C4-2B (cell line): Measurements from ENCODE around the gene HPS3.
A peak's percentile ranks its signal among the peaks of the same experiment; 100 is the strongest.

Experiments
- H3K27ac ChIP-seq: fragments of 450-650 bp; 2 replicates; pipeline ENCODE4 v1.5.1; 2017
- CTCF ChIP-seq: fragments of 450-650 bp; conservative IDR thresholded peaks from 2 replicates; pipeline ENCODE4 v1.5.1; 2017; ENCODE audit warnings: mild to moderate bottlenecking
- ZFX ChIP-seq: fragments of 450-650 bp; IDR thresholded peaks from 2 replicates; pipeline ENCODE4 v1.6.1; 2017

HPS3 gene

DNA sequence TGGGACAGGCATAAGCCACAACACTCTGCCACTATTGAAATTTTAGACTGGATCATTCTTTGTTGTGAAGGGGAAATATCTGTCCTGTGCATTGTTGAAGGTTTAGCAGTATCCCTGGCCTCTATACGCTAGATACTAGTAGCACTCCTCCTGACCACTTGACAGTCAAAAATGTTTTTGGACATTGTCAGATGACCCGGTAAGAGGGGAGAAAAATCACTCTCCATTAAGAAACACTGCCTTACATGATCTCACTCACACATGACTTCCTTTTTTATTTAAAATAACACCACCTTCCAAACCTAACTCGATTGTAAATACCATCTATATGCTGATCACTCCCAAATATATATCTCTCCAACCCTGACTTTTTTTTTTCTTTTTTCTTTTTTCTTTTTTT is 27.8 kb upstream of the HPS3 start:
- no peak overlapping the region for H3K27ac ChIP-seq
- TF ChIP-seq ZFX (no peak), CTCF (no peak)

GRCh38 chr3:149104484-149104883 is 25.0 kb upstream of the HPS3 start:
- TF ChIP-seq ZFX: no peak
- no peak for TF ChIP-seq CTCF
- H3K27ac ChIP-seq: no peak overlapping the region

- TF ChIP-seq ZFX: no peak
- no peak for TF ChIP-seq CTCF
- H3K27ac ChIP-seq: no peak overlapping the region
Measured at GRCh38 chr3:149114458-149114857, 15.0 kb upstream of the HPS3 start.

- no peak overlapping the region for H3K27ac ChIP-seq
- no peak for TF ChIP-seq ZFX
- TF ChIP-seq CTCF: no peak
Measured at GRCh38 chr3:149115114-149115513, 14.3 kb upstream of the HPS3 start.

- TF ChIP-seq CTCF (no peak), ZFX (no peak)
- H3K27ac ChIP-seq: no peak overlapping the region
Measured at GRCh38 chr3:149118724-149119123, 10.7 kb upstream of the HPS3 start.

GRCh38 chr3:149119466-149119865 is 10.0 kb upstream of the HPS3 start:
- TF ChIP-seq ZFX (no peak), CTCF (no peak)
- no peak overlapping the region for H3K27ac ChIP-seq

DNA sequence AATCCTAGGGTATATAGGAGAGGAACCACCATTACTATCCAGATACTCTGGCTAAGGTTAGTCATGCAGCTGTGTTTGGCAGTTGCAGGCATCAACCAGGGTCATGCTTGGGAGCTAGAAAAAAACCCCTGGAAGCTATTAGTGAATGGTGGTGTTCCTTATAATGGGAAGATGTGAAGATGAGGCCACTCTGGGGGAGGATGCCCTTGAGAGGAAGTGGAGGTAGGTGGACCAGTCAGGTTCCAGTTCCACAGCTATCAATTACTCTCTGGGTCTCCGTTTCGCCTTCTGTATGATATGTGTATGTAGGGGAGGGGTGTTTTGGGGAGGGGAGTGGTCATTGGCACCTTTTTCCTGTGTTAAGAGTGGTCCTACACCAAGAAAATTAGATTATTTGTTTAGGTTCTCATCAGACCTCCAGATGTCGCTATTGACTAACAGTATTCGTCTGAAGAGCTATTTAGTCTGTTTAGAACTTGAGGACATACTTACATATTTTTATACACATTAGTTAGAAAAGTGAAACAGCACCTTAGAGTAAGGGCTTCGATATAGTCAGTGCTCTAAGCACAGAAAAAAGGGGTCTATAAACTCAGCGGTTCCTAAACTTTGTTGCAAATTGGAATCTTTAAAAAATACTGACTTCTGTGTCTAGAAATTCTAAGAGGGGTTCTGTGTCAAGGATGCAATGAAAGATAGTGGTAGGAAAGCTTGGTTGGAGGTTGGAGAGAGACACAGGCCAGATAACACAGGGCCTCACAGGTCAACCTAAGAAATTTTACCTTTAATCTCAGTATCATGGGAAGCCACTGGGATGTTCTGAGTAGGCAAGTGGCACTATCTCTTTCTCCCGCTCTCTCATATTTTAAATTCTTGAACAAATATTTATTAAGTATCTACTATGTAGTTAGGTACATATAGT is 9.1 kb upstream of the HPS3 start:
- H3K27ac ChIP-seq: no peak overlapping the region
- peak; percentile 86 for TF ChIP-seq CTCF
- TF ChIP-seq ZFX: no peak
